ENCODE measurements around the gene PDHX.
"Not testable (repeated sequence)": the region's sequence is repeated elsewhere in the genome, so short reads cannot be mapped to it uniquely, and the experiment has no call there.

DNA sequence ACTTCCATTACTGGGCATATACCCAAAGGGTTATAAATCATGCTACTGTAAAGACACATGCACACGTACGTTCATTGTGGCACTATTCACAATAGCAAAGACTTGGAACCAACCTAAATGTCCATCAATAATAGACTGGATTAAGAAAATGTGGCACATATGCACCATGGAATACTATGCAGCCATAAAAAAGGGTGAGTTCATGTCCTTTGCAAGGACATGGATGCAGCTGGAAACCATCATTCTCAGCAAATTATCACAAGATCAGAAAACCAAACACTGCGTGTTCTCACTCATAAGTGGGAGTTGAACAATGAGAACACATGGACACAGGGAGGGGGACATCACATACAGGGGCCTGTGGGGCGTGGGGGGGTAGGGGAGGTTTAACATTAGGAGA is 111.6 kb downstream of the PDHX start:
- not testable (repeated sequence) for TF ChIP-seq EP300 (IDR thresholded peaks at IDR 0.05)
- TF ChIP-seq, protein P1, sequence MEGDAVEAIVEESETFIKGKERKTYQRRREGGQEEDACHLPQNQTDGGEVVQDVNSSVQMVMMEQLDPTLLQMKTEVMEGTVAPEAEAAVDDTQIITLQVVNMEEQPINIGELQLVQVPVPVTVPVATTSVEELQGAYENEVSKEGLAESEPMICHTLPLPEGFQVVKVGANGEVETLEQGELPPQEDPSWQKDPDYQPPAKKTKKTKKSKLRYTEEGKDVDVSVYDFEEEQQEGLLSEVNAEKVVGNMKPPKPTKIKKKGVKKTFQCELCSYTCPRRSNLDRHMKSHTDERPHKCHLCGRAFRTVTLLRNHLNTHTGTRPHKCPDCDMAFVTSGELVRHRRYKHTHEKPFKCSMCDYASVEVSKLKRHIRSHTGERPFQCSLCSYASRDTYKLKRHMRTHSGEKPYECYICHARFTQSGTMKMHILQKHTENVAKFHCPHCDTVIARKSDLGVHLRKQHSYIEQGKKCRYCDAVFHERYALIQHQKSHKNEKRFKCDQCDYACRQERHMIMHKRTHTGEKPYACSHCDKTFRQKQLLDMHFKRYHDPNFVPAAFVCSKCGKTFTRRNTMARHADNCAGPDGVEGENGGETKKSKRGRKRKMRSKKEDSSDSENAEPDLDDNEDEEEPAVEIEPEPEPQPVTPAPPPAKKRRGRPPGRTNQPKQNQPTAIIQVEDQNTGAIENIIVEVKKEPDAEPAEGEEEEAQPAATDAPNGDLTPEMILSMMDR (IDR thresholded peaks at IDR 0.05) = not testable (repeated sequence)

Data from ovary (tissue), 3 donors.